PC-9 (cell line): Measurements from ENCODE around the gene PARP16. TPM values are rescaled to one million over a fixed set of nuclear protein-coding genes. Genes with fewer than 3 reads are reported as not detected.

ENCODE experiments used
- BruUV-seq: library from RNA; stranded (reverse); fragments of 400-500 nt; replicated peaks from 2 replicates; lab custom pipeline; 2021; lab: Mats Ljungman, UMichigan
- CTCF ChIA-PET: fragments of 300-600 bp; sonication (Branson Sonifier 250); formaldehyde crosslinking; loops from one replicate; lab custom pipeline; 2022; ENCODE audit warnings: antibody characterized with exemption; lab: Charles Lee
- POLR2A ChIA-PET: fragments of 300-600 bp; sonication (Branson Sonifier 250); formaldehyde crosslinking; loops from one replicate; lab custom pipeline; 2022; ENCODE audit warnings: antibody characterized with exemption; ENCODE audit not compliant: unreplicated experiment; lab: Charles Lee
- DNase-seq, 2 experiments: peaks; one replicate each; pipeline versions ENCODE4 v3.0.0 to v3.0.0-alpha.2; 2015 to 2022; ENCODE audit warnings: mixed read lengths in 1 of 2
- H2AFZ ChIP-seq: fragments of 200-600 bp; sonication (generic); 2 replicates; pipeline ENCODE4 v1.8.1; 2017; ENCODE audit warnings: antibody characterized with exemption
- H3F3A ChIP-seq: fragments of 200-600 bp; sonication (generic); 2 replicates; pipeline ENCODE4 v1.8.1; 2017; ENCODE audit warnings: antibody characterized with exemption, mild to moderate bottlenecking, low read depth; ENCODE audit not compliant: insufficient read depth
- H3K27ac ChIP-seq: fragments of 200-600 bp; sonication (generic); 2 replicates; pipeline ENCODE4 v1.6.1; 2016; ENCODE audit warnings: mixed run types
- H3K27me3 ChIP-seq: fragments of 200-600 bp; sonication (generic); 2 replicates; pipeline ENCODE4 v1.6.1; 2016; ENCODE audit warnings: low read depth, mixed run types; ENCODE audit not compliant: insufficient read depth
- H3K36me3 ChIP-seq: fragments of 200-600 bp; sonication (generic); 2 replicates; pipeline ENCODE4 v1.6.1; 2016; ENCODE audit warnings: low read depth, mixed run types
- H3K4me1 ChIP-seq: fragments of 200-600 bp; sonication (generic); replicated peaks from 2 replicates; pipeline ENCODE4 v1.6.1; 2016; ENCODE audit warnings: mixed run types; ENCODE audit not compliant: insufficient read depth
- H3K4me2 ChIP-seq: fragments of 200-600 bp; sonication (generic); 2 replicates; pipeline ENCODE4 v1.6.1; 2017; ENCODE audit warnings: mixed run types
- H3K4me3 ChIP-seq: fragments of 200-600 bp; sonication (generic); 2 replicates; pipeline ENCODE4 v1.6.1; 2016; ENCODE audit warnings: mixed run types
- H3K79me2 ChIP-seq: fragments of 200-600 bp; sonication (generic); 2 replicates; pipeline ENCODE4 v1.6.1; 2017; ENCODE audit warnings: low read depth, mixed run types
- H3K9me2 ChIP-seq: fragments of 200-600 bp; sonication (generic); 2 replicates; pipeline ENCODE4 v1.8.1; 2017; ENCODE audit warnings: mild to moderate bottlenecking; ENCODE audit not compliant: insufficient read depth
- H3K9me3 ChIP-seq: fragments of 200-600 bp; sonication (generic); 2 replicates; pipeline ENCODE4 v1.8.1; 2016; ENCODE audit warnings: low read depth; ENCODE audit not compliant: insufficient read depth
- H4K20me1 ChIP-seq: fragments of 200-600 bp; sonication (generic); 2 replicates; pipeline ENCODE4 v1.8.1; 2017; ENCODE audit not compliant: insufficient read depth
- EZH2 ChIP-seq: fragments of 200-600 bp; sonication (generic); IDR thresholded peaks from 2 replicates; pipeline ENCODE4 v1.8.0; 2017; ENCODE audit warnings: antibody characterized with exemption, low read depth
- intact Hi-C: fragments of 100-400 bp; cut with micrococcal nuclease; formaldehyde crosslinking; loops from one replicate; pipeline ENCODE4 v1.10.0; 2022; ENCODE audit not compliant: unreplicated experiment
- total RNA-seq: library from RNA; stranded (reverse); gene quantifications from 2 replicates; pipeline ENCODE4 v1.2.3, GENCODE V29; 2021
- TF ChIP-seq, protein P1 (sequence below): fragments of 200-600 bp; sonication (generic); conservative IDR thresholded peaks from 2 replicates; pipeline ENCODE4 v1.6.1; 2017; ENCODE audit warnings: mixed run types, antibody characterized with exemption, mild to moderate bottlenecking, moderate library complexity

Gene PARP16
- total RNA-seq, 1 experiment from 2014 or later, result 12.3 TPM

DNA sequence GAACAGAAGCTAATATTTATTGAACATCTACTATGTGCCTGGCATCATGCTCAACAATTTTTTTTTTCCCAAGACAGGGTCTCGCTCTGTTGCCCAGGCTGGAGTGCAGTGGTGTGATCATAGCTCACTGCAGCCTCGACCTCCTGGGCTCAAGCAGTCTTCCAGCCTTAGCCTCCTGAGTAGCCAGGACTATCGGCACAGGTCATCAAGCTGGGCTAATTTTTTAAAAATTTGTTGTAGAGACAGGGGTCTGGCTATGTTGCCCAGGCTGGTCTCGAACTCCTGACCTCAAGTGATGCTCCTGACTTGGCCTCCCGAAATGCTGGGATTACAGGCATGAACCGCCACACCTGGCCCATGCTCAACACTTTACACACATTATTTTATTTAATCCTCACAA is 39.7 kb downstream of the PARP16 start:
- no TSS peak for BruUV-seq

DNA sequence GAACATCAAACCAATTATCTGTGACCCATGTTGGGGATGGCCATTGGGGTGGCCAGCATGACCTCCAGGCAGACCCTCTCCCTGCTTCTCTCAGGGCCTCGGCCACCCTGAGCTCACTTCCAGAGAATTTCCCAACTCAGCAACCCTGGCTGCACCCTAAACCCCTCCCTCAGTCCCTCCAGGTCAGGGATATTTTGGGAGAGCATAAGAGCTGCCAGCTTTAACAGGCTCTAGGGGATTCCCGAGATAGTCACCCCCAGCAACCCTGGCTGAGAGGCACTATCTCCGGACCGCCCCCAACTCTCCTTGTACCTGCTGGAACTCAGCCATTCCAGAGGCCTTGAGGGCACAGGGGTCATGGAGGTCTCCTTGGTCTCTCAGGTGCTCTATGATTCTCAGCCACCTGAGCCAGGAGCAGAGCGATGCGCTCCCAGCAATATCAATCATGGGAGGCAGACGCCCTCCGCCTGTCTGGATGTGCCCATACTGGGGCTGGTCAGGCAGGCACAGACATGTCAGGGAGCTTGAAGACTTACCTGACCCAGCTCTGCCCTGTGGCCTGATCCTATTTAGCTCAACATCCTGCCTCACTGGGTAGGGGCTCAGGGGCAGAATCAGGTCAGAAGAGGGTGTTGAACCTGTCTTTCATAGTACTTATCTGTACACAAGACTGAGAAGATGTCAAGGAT is 40.5 kb downstream of the PARP16 start:
- CTCF ChIA-PET, result interaction anchor here (0.6 kb wide), 1 partner anchor 1568 kb away, joined by 3 read pairs; no protein-coding TSS in a partner anchor
- H3K9me3 ChIP-seq, result no peaks in the 10 kb centered on the region
- TF ChIP-seq, protein P1, sequence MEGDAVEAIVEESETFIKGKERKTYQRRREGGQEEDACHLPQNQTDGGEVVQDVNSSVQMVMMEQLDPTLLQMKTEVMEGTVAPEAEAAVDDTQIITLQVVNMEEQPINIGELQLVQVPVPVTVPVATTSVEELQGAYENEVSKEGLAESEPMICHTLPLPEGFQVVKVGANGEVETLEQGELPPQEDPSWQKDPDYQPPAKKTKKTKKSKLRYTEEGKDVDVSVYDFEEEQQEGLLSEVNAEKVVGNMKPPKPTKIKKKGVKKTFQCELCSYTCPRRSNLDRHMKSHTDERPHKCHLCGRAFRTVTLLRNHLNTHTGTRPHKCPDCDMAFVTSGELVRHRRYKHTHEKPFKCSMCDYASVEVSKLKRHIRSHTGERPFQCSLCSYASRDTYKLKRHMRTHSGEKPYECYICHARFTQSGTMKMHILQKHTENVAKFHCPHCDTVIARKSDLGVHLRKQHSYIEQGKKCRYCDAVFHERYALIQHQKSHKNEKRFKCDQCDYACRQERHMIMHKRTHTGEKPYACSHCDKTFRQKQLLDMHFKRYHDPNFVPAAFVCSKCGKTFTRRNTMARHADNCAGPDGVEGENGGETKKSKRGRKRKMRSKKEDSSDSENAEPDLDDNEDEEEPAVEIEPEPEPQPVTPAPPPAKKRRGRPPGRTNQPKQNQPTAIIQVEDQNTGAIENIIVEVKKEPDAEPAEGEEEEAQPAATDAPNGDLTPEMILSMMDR, result no peak
- no peak for TF ChIP-seq EZH2
- H3K4me1 ChIP-seq, result no peaks in the 10 kb centered on the region
- no peak overlapping the region for H3K4me3 ChIP-seq
- no peak overlapping the region for H2AFZ ChIP-seq
- H3K9me2 ChIP-seq, result no peaks in the 10 kb centered on the region
- no peaks in the 10 kb centered on the region for H3K27me3 ChIP-seq
- no peak for DNase-seq
- no peak overlapping the region for H3K27ac ChIP-seq
- H3K79me2 ChIP-seq, result no peaks in the 10 kb centered on the region
- no peak overlapping the region for H3K4me2 ChIP-seq
- intact Hi-C loops, result no loop called here
- no peaks in the 10 kb centered on the region for H3K36me3 ChIP-seq
- BruUV-seq, result no TSS peak
- H4K20me1 ChIP-seq, result no peaks in the 10 kb centered on the region
- POLR2A ChIA-PET, result no interaction called here
- H3F3A ChIP-seq, result no peaks in the 10 kb centered on the region

More for the DNA sequence above, 39.7 kb downstream of the PARP16 start:
- intact Hi-C loops, result no loop called here
- TF ChIP-seq EZH2, result no peak
- TF ChIP-seq, protein P1, result no peak
- H4K20me1 ChIP-seq, result no peaks in the 10 kb centered on the region
- H2AFZ ChIP-seq, result no peak overlapping the region
- H3K4me2 ChIP-seq, result no peak overlapping the region
- no peak overlapping the region for H3K4me3 ChIP-seq
- H3F3A ChIP-seq, result no peaks in the 10 kb centered on the region
- H3K36me3 ChIP-seq, result no peaks in the 10 kb centered on the region
- DNase-seq, result no peak
- no peaks in the 10 kb centered on the region for H3K27me3 ChIP-seq
- POLR2A ChIA-PET, result no interaction called here
- H3K27ac ChIP-seq, result no peak overlapping the region
- CTCF ChIA-PET, result no interaction called here
- no peaks in the 10 kb centered on the region for H3K4me1 ChIP-seq
- H3K9me2 ChIP-seq, result no peaks in the 10 kb centered on the region
- no peaks in the 10 kb centered on the region for H3K9me3 ChIP-seq
- H3K79me2 ChIP-seq, result no peaks in the 10 kb centered on the region

GRCh38 chr15:65245096-65245856 is 41.4 kb downstream of the PARP16 start:
- Histone ChIP-seq H4K20me1 (no peaks in the 10 kb centered on the region), H3K27ac (no peak overlapping the region), H2AFZ (no peak overlapping the region), H3F3A (no peaks in the 10 kb centered on the region), H3K9me2 (no peaks in the 10 kb centered on the region), H3K4me1 (no peaks in the 10 kb centered on the region), H3K36me3 (no peaks in the 10 kb centered on the region), H3K79me2 (no peaks in the 10 kb centered on the region), H3K4me2 (no peak overlapping the region), H3K27me3 (no peaks in the 10 kb centered on the region), H3K9me3 (no peaks in the 10 kb centered on the region), H3K4me3 (no peak overlapping the region)
- ChIA-PET CTCF (interaction anchor here (0.6 kb wide), 1 partner anchor 1568 kb away, joined by 3 read pairs; no protein-coding TSS in a partner anchor), POLR2A (no interaction called here)
- TF ChIP-seq, protein P1, result no peak
- no peak for TF ChIP-seq EZH2
- no TSS peak for BruUV-seq
- DNase-seq, result no peak
- intact Hi-C loops, result no loop called here
